DND-41 (cell line): ENCODE measurements around the gene UNC45B.

Source experiments
- ATAC-seq: fragments of 200-7000 bp; cut with Tn5 transposase; 3 replicates; pipeline ENCODE4 v1.9.1; 2021; ENCODE audit warnings: low read depth; ENCODE audit not compliant: insufficient read depth
- DNase-seq: peaks from one replicate; pipeline ENCODE4 v3.0.0-alpha.2; 2020
- H2AFZ ChIP-seq: 2 replicates; pipeline ENCODE4 v1.6.0; 2012; ENCODE audit warnings: low read depth, low read length
- H3K27ac ChIP-seq: 2 replicates; pipeline ENCODE4 v1.5.1; 2012; ENCODE audit warnings: low read length, inconsistent platforms
- H3K27me3 ChIP-seq: fragments of 200-600 bp; sonication (generic); 2 replicates; pipeline ENCODE4 v1.6.0; 2012; ENCODE audit warnings: low read length, mild to moderate bottlenecking, inconsistent platforms; ENCODE audit not compliant: insufficient read depth, poor library complexity
- H3K36me3 ChIP-seq: 2 replicates; pipeline ENCODE4 v1.5.1; 2012; ENCODE audit warnings: low read length, inconsistent platforms; ENCODE audit not compliant: insufficient read depth
- H3K4me1 ChIP-seq: 2 replicates; pipeline ENCODE4 v1.5.1; 2012; ENCODE audit warnings: mild to moderate bottlenecking, low read length; ENCODE audit not compliant: insufficient read depth
- H3K4me2 ChIP-seq: 2 replicates; pipeline ENCODE4 v1.6.0; 2012; ENCODE audit warnings: mild to moderate bottlenecking, moderate library complexity, low read length, inconsistent platforms; ENCODE audit not compliant: insufficient read depth
- H3K4me3 ChIP-seq, 2 experiments: fragments of 200-600 bp in 1 of 2; shearing (Covaris generic) in 1 of 2; 2 replicates each; pipeline ENCODE4 v1.5.1; 2012 to 2016; ENCODE audit warnings: inconsistent platforms in 2 of 2, low read length in 2 of 2, mild to moderate bottlenecking in 2 of 2, low read depth in 1 of 2, moderate library complexity in 1 of 2
- H3K79me2 ChIP-seq: 2 replicates; pipeline ENCODE4 v1.6.0; 2012; ENCODE audit warnings: low read length, inconsistent platforms; ENCODE audit not compliant: insufficient read depth
- H3K9ac ChIP-seq: 2 replicates; pipeline ENCODE4 v1.6.0; 2012; ENCODE audit warnings: low read depth, mild to moderate bottlenecking, inconsistent platforms, low read length, moderate library complexity
- H3K9me3 ChIP-seq: 2 replicates; pipeline ENCODE4 v1.5.1; 2012; ENCODE audit warnings: low read length, moderate library complexity, mild to moderate bottlenecking, inconsistent platforms; ENCODE audit not compliant: insufficient read depth, severe bottlenecking
- H4K20me1 ChIP-seq: 2 replicates; pipeline ENCODE4 v1.6.0; 2012; ENCODE audit warnings: low read length; ENCODE audit not compliant: insufficient read depth
- CTCF ChIP-seq: IDR thresholded peaks from 2 replicates; pipeline ENCODE4 v1.5.1; 2012; ENCODE audit warnings: borderline replicate concordance, low read length, moderate library complexity, mild to moderate bottlenecking; ENCODE audit not compliant: poor library complexity, severe bottlenecking; ENCODE audit errors: extremely low read depth
- EZH2 ChIP-seq: IDR thresholded peaks from 3 replicates; pipeline ENCODE4 v1.6.1; 2012; ENCODE audit warnings: borderline replicate concordance, low read depth, mild to moderate bottlenecking, moderate library complexity, low read length, inconsistent platforms; ENCODE audit not compliant: severe bottlenecking

Gene UNC45B

GRCh38 chr17:35163886-35164285 lies 16.3 kb downstream of the UNC45B start:
- Histone ChIP-seq H3K4me2 (no peak overlapping the region), H3K27me3 (peaks cover 2% of the 10 kb centered on the region), H3K9ac (no peak overlapping the region), H3K36me3 (no peaks in the 10 kb centered on the region), H3K4me3 (no peak overlapping the region), H3K4me1 (no peaks in the 10 kb centered on the region), H3K27ac (no peak overlapping the region), H3K79me2 (no peaks in the 10 kb centered on the region), H4K20me1 (no peaks in the 10 kb centered on the region), H2AFZ (no peak overlapping the region), H3K9me3 (no peaks in the 10 kb centered on the region)
- no peak for DNase-seq
- no peak for TF ChIP-seq EZH2
- TF ChIP-seq CTCF = no peak
- ATAC-seq = no peak

- H2AFZ ChIP-seq = no peak overlapping the region
- H3K4me1 ChIP-seq = no peaks in the 10 kb centered on the region
- H3K4me2 ChIP-seq = no peak overlapping the region
- DNase-seq = no peak
- H3K27ac ChIP-seq = no peak overlapping the region
- H3K4me3 ChIP-seq = no peak overlapping the region
- H3K36me3 ChIP-seq = no peaks in the 10 kb centered on the region
- peaks cover 2% of the 10 kb centered on the region for H3K27me3 ChIP-seq
- no peaks in the 10 kb centered on the region for H4K20me1 ChIP-seq
- TF ChIP-seq EZH2 = no peak
- TF ChIP-seq CTCF = no peak
- no peak for ATAC-seq
- no peaks in the 10 kb centered on the region for H3K79me2 ChIP-seq
- H3K9ac ChIP-seq = no peak overlapping the region
- H3K9me3 ChIP-seq = no peaks in the 10 kb centered on the region
These were observed 17.1 kb downstream of the UNC45B start for GRCh38 chr17:35164716-35165115.

GRCh38 chr17:35166526-35166925 lies 18.9 kb downstream of the UNC45B start:
- Histone ChIP-seq H3K9me3 (no peaks in the 10 kb centered on the region), H4K20me1 (no peaks in the 10 kb centered on the region), H3K9ac (no peak overlapping the region), H3K27me3 (no peaks in the 10 kb centered on the region), H3K4me3 (no peak overlapping the region), H3K4me2 (no peak overlapping the region), H3K27ac (no peak overlapping the region), H3K79me2 (no peaks in the 10 kb centered on the region), H3K4me1 (peaks cover under 1% of the 10 kb centered on the region; the same call in 1 of the 2 replicates), H2AFZ (no peak overlapping the region), H3K36me3 (no peaks in the 10 kb centered on the region)
- TF ChIP-seq EZH2 (no peak), CTCF (no peak)
- no peak for DNase-seq
- ATAC-seq = no peak

GRCh38 chr17:35167046-35167445 lies 19.4 kb downstream of the UNC45B start:
- ATAC-seq = no peak
- TF ChIP-seq EZH2 (no peak), CTCF (no peak)

More at GRCh38 chr17:35167046-35167445, 19.4 kb downstream of the UNC45B start:
- no peaks in the 10 kb centered on the region for H4K20me1 ChIP-seq
- H3K27ac ChIP-seq = no peak overlapping the region
- H3K4me2 ChIP-seq = no peak overlapping the region
- no peaks in the 10 kb centered on the region for H3K9me3 ChIP-seq
- no peaks in the 10 kb centered on the region for H3K27me3 ChIP-seq
- no peaks in the 10 kb centered on the region for H3K36me3 ChIP-seq
- no peak overlapping the region for H3K4me3 ChIP-seq
- no peaks in the 10 kb centered on the region for H3K79me2 ChIP-seq
- no peak overlapping the region for H3K9ac ChIP-seq
- H3K4me1 ChIP-seq = peaks cover 5% of the 10 kb centered on the region; the same call in 1 of the 2 replicates
- H2AFZ ChIP-seq = no peak overlapping the region
- DNase-seq = no peak
